Thyroid gland (tissue), 4 donors: ENCODE measurements around the gene ZNG1A.
"Not testable (repeated sequence)": the region's sequence is repeated elsewhere in the genome, so short reads cannot be mapped to it uniquely, and the experiment has no call there.

Experiments
- POLR2A ChIP-seq, 2 donors: fragments of 450-650 bp; IDR thresholded peaks; one replicate each; pipeline ENCODE4 v1.6.1; 2017; ENCODE audit warnings: antibody characterized with exemption in 2 of 2, mild to moderate bottlenecking in 2 of 2, moderate library complexity in 1 of 2
- TF ChIP-seq, protein P1 (sequence below), 6 experiments: fragments of 200-600 bp in 3 of 6; fragments of 450-650 bp in 3 of 6; sonication (generic) in 3 of 6; IDR thresholded peaks; one replicate each; pipeline ENCODE4 v1.5.1; 2016 to 2019; ENCODE audit warnings: antibody characterized with exemption in 6 of 6, mild to moderate bottlenecking in 2 of 6, inconsistent platforms in 1 of 6, moderate library complexity in 1 of 6

GRCh38 chr9:117995-118467 is 60.8 kb downstream of the ZNG1A start, which contains the start of gene FOXD4:
- TF ChIP-seq, protein P1, sequence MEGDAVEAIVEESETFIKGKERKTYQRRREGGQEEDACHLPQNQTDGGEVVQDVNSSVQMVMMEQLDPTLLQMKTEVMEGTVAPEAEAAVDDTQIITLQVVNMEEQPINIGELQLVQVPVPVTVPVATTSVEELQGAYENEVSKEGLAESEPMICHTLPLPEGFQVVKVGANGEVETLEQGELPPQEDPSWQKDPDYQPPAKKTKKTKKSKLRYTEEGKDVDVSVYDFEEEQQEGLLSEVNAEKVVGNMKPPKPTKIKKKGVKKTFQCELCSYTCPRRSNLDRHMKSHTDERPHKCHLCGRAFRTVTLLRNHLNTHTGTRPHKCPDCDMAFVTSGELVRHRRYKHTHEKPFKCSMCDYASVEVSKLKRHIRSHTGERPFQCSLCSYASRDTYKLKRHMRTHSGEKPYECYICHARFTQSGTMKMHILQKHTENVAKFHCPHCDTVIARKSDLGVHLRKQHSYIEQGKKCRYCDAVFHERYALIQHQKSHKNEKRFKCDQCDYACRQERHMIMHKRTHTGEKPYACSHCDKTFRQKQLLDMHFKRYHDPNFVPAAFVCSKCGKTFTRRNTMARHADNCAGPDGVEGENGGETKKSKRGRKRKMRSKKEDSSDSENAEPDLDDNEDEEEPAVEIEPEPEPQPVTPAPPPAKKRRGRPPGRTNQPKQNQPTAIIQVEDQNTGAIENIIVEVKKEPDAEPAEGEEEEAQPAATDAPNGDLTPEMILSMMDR (IDR thresholded peaks at IDR 0.05): not testable (repeated sequence)
- TF ChIP-seq POLR2A (IDR thresholded peaks at IDR 0.05): not testable (repeated sequence)
